Stimulated activated CD8-positive, alpha-beta memory T cell treated with anti-CD3 and anti-CD28 coated beads, Interleukin-15, amount 100 ng/mL, for 24 hours (primary cell): ENCODE data around the gene WTIP.
"Not testable (repeated sequence)": the region's sequence is repeated elsewhere in the genome, so short reads cannot be mapped to it uniquely, and the experiment has no call there.

Source experiments
- DNase-seq: peaks from one replicate; pipeline ENCODE4 v3.0.0-alpha.2; 2020; ENCODE audit warnings: low read depth

WTIP gene

GRCh38 chr19:34504273-34504808 is 22.8 kb downstream of the WTIP start:
- no peak for DNase-seq

- no peak for DNase-seq
Measured at GRCh38 chr19:34504809-34505291, 23.3 kb downstream of the WTIP start.

GRCh38 chr19:34505321-34506025 is 23.9 kb downstream of the WTIP start:
- DNase-seq, result no peak

- no peak for DNase-seq
Measured at GRCh38 chr19:34506026-34506370, 24.4 kb downstream of the WTIP start.

GRCh38 chr19:34507414-34508067 is 26.0 kb downstream of the WTIP start:
- DNase-seq, result no peak

GRCh38 chr19:34508540-34508939 is 27.0 kb downstream of the WTIP start:
- no peak for DNase-seq

GRCh38 chr19:34510904-34511303 is 29.3 kb downstream of the WTIP start:
- not testable (repeated sequence) for DNase-seq

- DNase-seq, result no peak
Measured at GRCh38 chr19:34512254-34512822, 30.8 kb downstream of the WTIP start.

GRCh38 chr19:34513767-34514166 is 32.2 kb downstream of the WTIP start:
- DNase-seq, result no peak

GRCh38 chr19:34519602-34520001 is 38.0 kb downstream of the WTIP start:
- no peak for DNase-seq

GRCh38 chr19:34523408-34523807 is 41.9 kb downstream of the WTIP start:
- no peak for DNase-seq

GRCh38 chr19:34525001-34525400 is 43.4 kb downstream of the WTIP start:
- no peak for DNase-seq

GRCh38 chr19:34534206-34534605 is 52.6 kb downstream of the WTIP start:
- DNase-seq, result no peak

GRCh38 chr19:34539396-34539795 is 57.8 kb downstream of the WTIP start:
- DNase-seq, result no peak

- DNase-seq, result no peak
Measured at GRCh38 chr19:34540811-34541557, 59.4 kb downstream of the WTIP start.

GRCh38 chr19:34549833-34550232 is 68.3 kb downstream of the WTIP start:
- no peak for DNase-seq

GRCh38 chr19:34555447-34555846 is 73.9 kb downstream of the WTIP start:
- DNase-seq, result no peak

GRCh38 chr19:34556488-34556887 is 74.9 kb downstream of the WTIP start:
- DNase-seq, result no peak

- no peak for DNase-seq
Measured at GRCh38 chr19:34559045-34559444, 77.5 kb downstream of the WTIP start.

- DNase-seq, result no peak
Measured at GRCh38 chr19:34560229-34560628, 78.7 kb downstream of the WTIP start.
